A549 (cell line): Measurements from ENCODE around the gene RBM47. TPM values are rescaled to one million over a fixed set of nuclear protein-coding genes. Genes with fewer than 3 reads are reported as not detected.

Experiments
- ATAC-seq, 2 experiments: fragments of 200-7000 bp in 1 of 2; fragments of >200 bp in 1 of 2; cut with Nextera tagmentation in 1 of 2; cut with Tn5 transposase in 1 of 2; 3 replicates each; pipeline versions ENCODE4 v1.8.0 to v1.9.1; 2018 to 2020; ENCODE audit warnings: mild to moderate bottlenecking in 1 of 2, moderate library complexity in 1 of 2
- CTCF ChIA-PET: fragments of 300-600 bp; sonication (Branson Sonifier 250); formaldehyde crosslinking; extraction: SDS; loops from one replicate; lab custom pipeline; 2021; ENCODE audit warnings: antibody characterized with exemption, inconsistent platforms; lab: Yijun Ruan, JAX
- POLR2A ChIA-PET: fragments of 350-600 bp; formaldehyde crosslinking; extraction: SDS; loops from one replicate; lab custom pipeline; 2021; ENCODE audit warnings: antibody characterized with exemption, inconsistent platforms; lab: Yijun Ruan, JAX
- DNase-seq, 2 experiments: peaks; one replicate each; pipeline versions ENCODE4 v3.0.0 to v3.0.0-alpha.2; 2011 to 2016; ENCODE audit warnings: low read depth in 1 of 2, low spot score in 1 of 2
- FAIRE-seq: peaks from 2 replicates; lab custom pipeline; 2011; peaks lifted over from hg19 to GRCh38; lab: Jason Lieb, UNC
- H3K27ac ChIP-seq, 2 experiments: fragments of >200 bp; sonication (Bioruptor Twin); formaldehyde crosslinking; 3 replicates each; pipeline ENCODE4 v1.5.1; 2016 to 2017
- H3K4me1 ChIP-seq: fragments of >200 bp; sonication (Bioruptor Twin); formaldehyde crosslinking; 3 replicates; pipeline ENCODE4 v1.6.1; 2016
- H3K4me2 ChIP-seq: fragments of >200 bp; sonication (Bioruptor Twin); formaldehyde crosslinking; 3 replicates; pipeline ENCODE4 v1.6.1; 2016
- H3K4me3 ChIP-seq: fragments of >200 bp; sonication (Bioruptor Twin); formaldehyde crosslinking; 3 replicates; pipeline ENCODE4 v1.5.1; 2016
- H3K9me3 ChIP-seq: fragments of >200 bp; sonication (Bioruptor Twin); formaldehyde crosslinking; 3 replicates; pipeline ENCODE4 v1.6.1; 2016
- ATOH8 ChIP-seq: fragments of 250-450 bp; sonication (Bioruptor Pico); IDR thresholded peaks from 2 replicates; pipeline ENCODE4 v1.5.0; 2020; ENCODE audit warnings: low read depth, mild to moderate bottlenecking, moderate library complexity
- BCL3 ChIP-seq: fragments of >200 bp; sonication (Bioruptor Twin); formaldehyde crosslinking; IDR thresholded peaks from 3 replicates; pipeline ENCODE4 v1.6.1; 2016
- BHLHE40 ChIP-seq: IDR thresholded peaks from 2 replicates; pipeline ENCODE4 v1.6.1; 2012; ENCODE audit warnings: low read depth, low read length, inconsistent platforms
- CBX2 ChIP-seq: fragments of 200-600 bp; sonication (generic); IDR thresholded peaks from 2 replicates; pipeline ENCODE4 v1.6.1; 2016; ENCODE audit warnings: low read depth, mild to moderate bottlenecking, borderline replicate concordance
- CEBPB ChIP-seq, 2 experiments: fragments of >200 bp in 1 of 2; sonication (Bioruptor Twin) in 1 of 2; formaldehyde crosslinking in 1 of 2; IDR thresholded peaks; 2 replicates each; pipeline ENCODE4 v1.6.1; 2012 to 2016
- EHMT2 ChIP-seq: fragments of 200-600 bp; sonication (generic); IDR thresholded peaks from 2 replicates; pipeline ENCODE4 v1.6.1; 2016; ENCODE audit warnings: antibody characterized with exemption, low read depth, mild to moderate bottlenecking, moderate library complexity
- EP300 ChIP-seq, 2 experiments: fragments of >200 bp; sonication (Bioruptor Twin); formaldehyde crosslinking; IDR thresholded peaks; 2 replicates in 1 of 2; 3 replicates in 1 of 2; pipeline ENCODE4 v1.6.1; 2016 to 2017
- HDAC2 ChIP-seq: fragments of 200-600 bp; sonication (generic); IDR thresholded peaks from 2 replicates; pipeline ENCODE4 v1.6.1; 2016
- HEYL ChIP-seq: fragments of 250-450 bp; sonication (Bioruptor Pico); IDR thresholded peaks from 2 replicates; pipeline ENCODE4 v1.8.0; 2021; ENCODE audit warnings: mild to moderate bottlenecking, moderate library complexity
- MAFK ChIP-seq: fragments of 450-650 bp; IDR thresholded peaks from 2 replicates; pipeline ENCODE4 v1.6.1; 2014; ENCODE audit not compliant: partially characterized antibody
- NPAS2 ChIP-seq: fragments of 250-450 bp; sonication (Bioruptor Pico); IDR thresholded peaks from 2 replicates; pipeline ENCODE4 v1.8.0; 2022; ENCODE audit warnings: mild to moderate bottlenecking, moderate library complexity, borderline replicate concordance
- POLR2A ChIP-seq: IDR thresholded peaks from 2 replicates; pipeline ENCODE4 v1.6.1; 2012; ENCODE audit warnings: mild to moderate bottlenecking, low read length
- RCOR1 ChIP-seq: fragments of 150-350 bp; IDR thresholded peaks from 2 replicates; pipeline ENCODE4 v1.6.1; 2014; ENCODE audit warnings: antibody characterized with exemption, low read length, low read depth
- TFCP2L1 ChIP-seq: fragments of 250-450 bp; sonication (Bioruptor Pico); IDR thresholded peaks from 2 replicates; pipeline ENCODE4 v1.5.0; 2021; ENCODE audit warnings: mild to moderate bottlenecking
- ZC3H11A ChIP-seq: fragments of 450-650 bp; IDR thresholded peaks from 2 replicates; pipeline ENCODE4 v1.6.1; 2014; ENCODE audit warnings: antibody characterized with exemption, mild to moderate bottlenecking
- ZSCAN20 ChIP-seq: fragments of 250-450 bp; sonication (Bioruptor Pico); IDR thresholded peaks from 2 replicates; pipeline ENCODE4 v1.8.0; 2022; ENCODE audit warnings: mild to moderate bottlenecking, moderate library complexity
- WGBS: methylation state at CpG from one replicate; pipeline ENCODE4 v1.1.6; 2017; ENCODE audit errors: missing lambda C conversion rate; 5-methylcytosine and 5-hydroxymethylcytosine counted together
- polyA plus RNA-seq, 4 experiments: library from polyadenylated mRNA; depleted of rRNA in 3 of 4; stranded (reverse); fragments of >200 nt; fragmentation: RNase III in 1 of 4; extraction: RNeasy Plus Mini Kit Qiagen cat#74134 plus additional on column Dnase treatment in 1 of 4; gene quantifications; 2 replicates in 3 of 4; 3 replicates in 1 of 4; pipeline ENCODE4 v1.2.3, GENCODE V29; 2011 to 2017
- TF ChIP-seq, protein P1 (sequence below): IDR thresholded peaks from 2 replicates; pipeline ENCODE4 v1.6.1; 2012; ENCODE audit warnings: low read depth, borderline replicate concordance
- TF ChIP-seq, protein P2 (sequence below): fragments of 250-450 bp; sonication (Bioruptor Pico); IDR thresholded peaks from 2 replicates; pipeline ENCODE4 v1.5.0; 2021; ENCODE audit warnings: mild to moderate bottlenecking, moderate library complexity, borderline replicate concordance

RBM47 gene
- polyA plus RNA-seq, 2 of the 4 experiments (the other 2 are of a cell fraction), result 38.1 to 43.3 TPM

DNA sequence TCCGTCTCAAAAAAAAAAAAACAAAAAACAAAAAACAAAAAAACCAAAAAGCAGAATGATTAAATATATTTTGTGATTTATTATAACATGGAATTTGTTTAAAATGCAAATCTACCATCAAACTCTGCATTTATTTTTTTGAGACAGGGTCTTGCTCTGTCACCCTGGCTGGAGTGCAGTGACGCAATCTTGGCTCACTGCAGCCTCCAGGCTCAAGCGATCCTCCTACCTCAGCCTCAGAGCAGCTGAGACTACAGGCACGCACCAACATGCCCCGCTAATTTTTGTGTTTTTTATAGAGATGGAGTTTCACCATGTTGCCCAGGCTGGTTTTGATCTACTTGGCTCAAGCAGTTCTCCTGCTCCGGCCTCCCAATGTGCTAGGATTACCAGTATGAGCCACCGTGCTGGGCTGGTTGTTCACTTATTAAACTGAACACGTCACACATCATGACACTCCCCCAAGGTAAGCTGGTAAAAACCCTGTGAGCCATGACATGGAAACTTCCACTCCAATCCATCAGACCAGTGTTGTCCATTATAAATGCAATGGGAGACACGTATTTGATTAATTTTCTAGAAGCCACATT lies 45.7 kb downstream of the RBM47 start:
- no peak overlapping the region for H3K4me3 ChIP-seq
- WGBS, result 55% methylated on average over 9 of the region's 9 CpGs
- H3K27ac ChIP-seq, result peak overlapping the region; percentile 68 to 82
- ATAC-seq (peak; percentile 54 to 74; a peak in 5 of 6 replicates), FAIRE-seq (peak; percentile 23)
- no peaks in the 10 kb centered on the region for H3K9me3 ChIP-seq
- H3K4me1 ChIP-seq, result peaks cover 80% of the 10 kb centered on the region
- ChIA-PET CTCF (interaction anchor here (0.6 to 1.0 kb wide), 2 partner anchors 90 to 135 kb away, joined by 3 read pairs; no protein-coding TSS in a partner anchor), POLR2A (interaction anchor here (1.1 kb wide), 1 partner anchor 11 kb away, joined by 3 read pairs; no protein-coding TSS in a partner anchor)
- TF ChIP-seq CEBPB (IDR thresholded peaks at IDR 0.05) (peak; percentile 58 to 81; a peak in 3 of 4 replicates), MAFK (no peak)
- TF ChIP-seq, all 56 proteins: peak for 1
- peak overlapping the region; percentile 64 for H3K4me2 ChIP-seq
- DNase-seq, result peak; percentile 37 to 73

DNA sequence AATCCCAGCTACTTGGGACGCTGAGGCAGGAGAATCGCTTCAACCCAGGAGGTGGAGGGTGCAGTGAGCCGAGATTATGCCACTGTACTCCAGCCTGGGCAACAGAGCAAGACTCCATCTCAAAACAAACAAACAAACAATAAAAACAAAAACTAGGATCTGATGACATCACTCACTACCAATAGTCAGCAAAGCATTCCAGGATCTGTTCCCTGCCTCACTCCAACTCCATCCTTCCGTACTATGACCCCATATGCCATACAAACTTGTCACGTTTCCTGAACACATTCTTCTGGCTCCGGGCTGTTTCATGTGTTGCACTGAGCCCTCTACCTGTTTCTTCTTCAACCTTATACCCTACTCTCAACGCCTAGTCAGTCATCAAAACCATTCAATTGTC lies 47.3 kb downstream of the RBM47 start:
- Histone ChIP-seq H3K4me1 (peaks cover 80% of the 10 kb centered on the region), H3K9me3 (no peaks in the 10 kb centered on the region), H3K4me2 (no peak overlapping the region), H3K4me3 (no peak overlapping the region), H3K27ac (peak overlapping the region in 1 of 2 experiments; percentile 84; a peak in 3 of 6 replicates)
- 93% methylated on average over 7 of the region's 7 CpGs for WGBS
- DNase-seq, result no peak
- FAIRE-seq, result no peak
- ATAC-seq, result no peak
- CTCF ChIA-PET, result interaction anchor here (0.6 kb wide), 1 partner anchor 20 kb away, joined by 3 read pairs; no protein-coding TSS in a partner anchor
- POLR2A ChIA-PET, result no interaction called here
- TF ChIP-seq RCOR1 (no peak), POLR2A (no peak), ZSCAN20 (no peak), HEYL (CRISPR knock-in tag) (no peak), ATOH8 (no peak), HDAC2 (no peak), CBX2 (no peak), BCL3 (no peak)
- TF ChIP-seq, protein P1, sequence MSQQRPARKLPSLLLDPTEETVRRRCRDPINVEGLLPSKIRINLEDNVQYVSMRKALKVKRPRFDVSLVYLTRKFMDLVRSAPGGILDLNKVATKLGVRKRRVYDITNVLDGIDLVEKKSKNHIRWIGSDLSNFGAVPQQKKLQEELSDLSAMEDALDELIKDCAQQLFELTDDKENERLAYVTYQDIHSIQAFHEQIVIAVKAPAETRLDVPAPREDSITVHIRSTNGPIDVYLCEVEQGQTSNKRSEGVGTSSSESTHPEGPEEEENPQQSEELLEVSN, result no peak

DNA sequence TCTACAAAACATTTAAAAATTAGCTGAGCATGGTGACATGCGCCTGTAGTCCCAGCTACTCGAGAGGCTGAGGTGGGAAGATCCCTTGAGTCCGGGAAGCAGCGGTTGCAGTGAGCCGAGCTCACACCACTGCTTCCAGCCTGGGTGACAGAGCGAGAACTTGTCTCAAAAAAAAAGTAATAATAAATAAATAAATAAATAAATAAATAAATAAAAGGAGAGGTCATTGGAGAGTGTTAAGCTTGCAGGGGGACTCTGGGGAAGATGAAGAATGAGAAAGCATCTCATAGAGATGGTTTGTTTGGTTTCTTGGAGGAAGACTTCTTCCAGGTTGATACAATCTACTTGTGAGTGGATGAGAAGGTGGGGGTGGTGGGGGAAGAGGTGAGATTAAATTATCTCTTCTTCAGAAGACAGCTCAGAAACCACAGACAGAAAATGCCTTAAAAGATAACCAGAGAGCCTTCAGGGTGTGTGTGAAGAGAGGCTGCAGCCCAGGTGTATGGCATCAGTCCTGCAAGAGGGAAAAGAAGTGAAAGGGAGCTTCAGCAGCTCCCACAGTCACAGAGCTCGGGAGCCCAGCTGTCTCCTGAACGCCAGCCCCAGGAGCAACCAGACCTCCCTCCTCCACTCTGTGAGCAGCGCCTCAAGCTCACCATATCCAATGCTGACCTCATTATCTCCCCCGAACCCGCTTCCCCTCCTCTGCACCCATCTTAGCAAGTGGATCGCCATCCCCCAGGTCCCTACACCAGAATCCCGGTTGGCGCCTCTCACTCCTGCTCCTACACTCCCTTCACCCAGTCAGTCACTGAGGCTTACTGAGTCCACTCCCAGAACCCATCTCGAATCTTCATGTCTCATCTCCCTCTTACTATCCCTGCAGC lies 48.2 kb downstream of the RBM47 start:
- POLR2A ChIA-PET, result no interaction called here
- Histone ChIP-seq H3K4me1 (peaks cover 73% of the 10 kb centered on the region), H3K4me3 (no peak overlapping the region), H3K9me3 (no peaks in the 10 kb centered on the region), H3K27ac (peak overlapping the region; percentile 84 to 86), H3K4me2 (no peak overlapping the region; the same call in 2 of the 3 replicates)
- CTCF ChIA-PET, result interaction anchor here (0.5 to 1.2 kb wide), 2 partner anchors 137 to 138 kb away, joined by 3 read pairs; no protein-coding TSS in a partner anchor
- DNase-seq (no peak), ATAC-seq (no peak), FAIRE-seq (no peak)
- TF ChIP-seq BHLHE40 (no peak), ZC3H11A (peak; percentile 23; the same call in 1 of the 2 replicates), POLR2A (no peak), EHMT2 (no peak), TFCP2L1 (CRISPR knock-in tag) (no peak), NPAS2 (no peak), ZSCAN20 (no peak), EP300 (IDR thresholded peaks at IDR 0.05) (no peak)
- TF ChIP-seq, protein P2, sequence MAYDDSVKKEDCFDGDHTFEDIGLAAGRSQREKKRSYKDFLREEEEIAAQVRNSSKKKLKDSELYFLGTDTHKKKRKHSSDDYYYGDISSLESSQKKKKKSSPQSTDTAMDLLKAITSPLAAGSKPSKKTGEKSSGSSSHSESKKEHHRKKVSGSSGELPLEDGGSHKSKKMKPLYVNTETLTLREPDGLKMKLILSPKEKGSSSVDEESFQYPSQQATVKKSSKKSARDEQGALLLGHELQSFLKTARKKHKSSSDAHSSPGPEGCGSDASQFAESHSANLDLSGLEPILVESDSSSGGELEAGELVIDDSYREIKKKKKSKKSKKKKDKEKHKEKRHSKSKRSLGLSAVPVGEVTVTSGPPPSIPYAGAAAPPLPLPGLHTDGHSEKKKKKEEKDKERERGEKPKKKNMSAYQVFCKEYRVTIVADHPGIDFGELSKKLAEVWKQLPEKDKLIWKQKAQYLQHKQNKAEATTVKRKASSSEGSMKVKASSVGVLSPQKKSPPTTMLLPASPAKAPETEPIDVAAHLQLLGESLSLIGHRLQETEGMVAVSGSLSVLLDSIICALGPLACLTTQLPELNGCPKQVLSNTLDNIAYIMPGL (CRISPR knock-in tag), result no peak
- 85% methylated on average over 15 of the region's 15 CpGs for WGBS
